CD4-positive, alpha-beta T cell treated with Interferon alpha-2 for 1 hour (primary cell): ENCODE data around the gene AP2B1.

Source experiments
- DNase-seq, 2 donors: peaks; one replicate each; pipeline ENCODE4 v3.0.0-alpha.2; 2020 to 2022

Gene AP2B1

DNA sequence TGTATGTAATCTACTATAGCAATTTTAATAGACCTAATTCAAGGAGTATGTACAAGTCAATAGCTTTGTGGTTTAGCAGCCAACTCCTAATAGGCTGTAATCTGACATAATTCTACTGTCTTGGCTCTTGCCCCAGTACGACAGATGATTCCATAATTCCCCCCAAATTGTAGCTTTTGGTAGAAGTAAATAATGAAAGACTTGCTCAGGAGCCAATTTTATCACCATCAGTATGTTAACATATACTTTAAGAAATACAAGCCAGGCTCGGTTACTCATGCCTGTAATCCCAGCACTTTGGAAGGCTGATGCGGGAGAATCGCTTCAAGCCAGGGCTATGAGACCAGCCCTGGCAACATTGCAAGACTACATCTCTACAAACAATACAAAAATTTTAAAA lies 53.9 kb downstream of the AP2B1 start:
- no peak for DNase-seq

DNA sequence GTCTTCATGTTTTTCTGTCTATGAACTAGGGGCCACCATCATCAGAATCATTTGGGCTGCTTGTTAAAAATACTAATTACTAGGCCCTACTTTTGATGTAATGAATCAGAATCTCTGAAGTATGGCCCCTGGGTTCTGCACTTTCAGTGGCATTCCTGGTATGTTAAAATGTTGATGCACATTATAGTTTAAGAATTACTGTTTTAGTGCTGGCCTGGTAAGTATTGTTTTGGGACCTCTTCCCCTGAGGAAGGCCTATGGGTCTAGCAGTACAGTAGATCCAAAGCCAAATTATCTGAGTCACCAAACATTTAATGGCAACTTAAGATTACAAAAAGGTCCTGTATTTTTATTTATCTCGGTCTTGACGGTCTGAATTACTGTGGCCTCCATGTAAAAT lies 58.8 kb downstream of the AP2B1 start:
- no peak for DNase-seq

DNA sequence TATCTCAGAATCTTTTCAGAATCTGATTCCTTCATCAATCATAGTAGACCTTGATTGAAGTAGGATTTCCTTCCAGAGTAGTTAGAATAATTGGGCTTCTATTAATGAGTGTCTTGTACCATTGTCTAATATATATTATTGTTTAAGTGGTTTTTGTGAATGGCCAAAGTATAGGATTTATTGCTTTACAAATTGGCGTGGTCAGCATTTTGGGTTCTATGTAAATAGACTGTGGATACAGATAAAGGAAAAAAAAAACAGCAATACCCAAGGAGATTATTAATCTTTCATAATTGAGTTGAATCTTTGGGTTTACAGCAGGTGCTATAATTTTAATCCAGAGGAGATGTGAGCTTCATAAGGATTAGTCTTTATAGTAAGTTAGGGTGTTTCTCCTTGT lies 64.3 kb downstream of the AP2B1 start:
- no peak for DNase-seq

DNA sequence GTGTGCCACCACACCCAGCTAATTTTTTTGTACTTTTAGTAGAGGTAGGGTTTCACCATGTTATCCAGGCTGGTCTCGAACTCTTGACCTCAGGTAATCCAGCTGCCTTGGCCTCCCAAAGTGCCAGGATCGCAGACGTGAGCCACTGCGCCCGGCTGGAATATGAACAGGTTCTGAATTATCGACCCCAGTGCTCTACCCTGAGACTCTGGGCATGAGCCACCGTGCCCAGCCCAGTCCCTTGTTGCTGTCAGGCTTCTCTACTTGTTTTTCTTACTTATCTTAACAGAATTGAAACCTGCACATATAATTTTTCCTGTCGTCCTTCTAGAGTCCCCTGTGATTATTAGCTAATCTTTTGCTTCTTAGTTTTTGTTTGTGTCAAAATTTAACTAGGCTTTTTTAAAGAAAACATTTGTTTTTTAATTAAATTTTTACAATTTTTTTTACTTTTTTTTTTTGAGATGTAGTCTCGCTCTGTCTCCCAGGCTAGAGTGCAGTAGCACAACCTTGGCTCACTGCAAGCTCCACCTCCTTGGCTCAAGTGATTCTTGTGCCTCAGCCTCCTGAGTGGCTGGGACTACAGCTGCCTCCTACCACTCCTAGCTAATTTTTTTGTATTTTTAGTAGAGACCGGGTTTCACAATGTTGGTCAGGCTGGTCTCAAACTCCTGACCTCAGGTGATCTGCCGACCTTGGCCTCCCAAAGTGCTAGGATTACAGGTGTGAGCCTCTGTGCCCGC lies 66.7 kb downstream of the AP2B1 start:
- DNase-seq = no peak

DNA sequence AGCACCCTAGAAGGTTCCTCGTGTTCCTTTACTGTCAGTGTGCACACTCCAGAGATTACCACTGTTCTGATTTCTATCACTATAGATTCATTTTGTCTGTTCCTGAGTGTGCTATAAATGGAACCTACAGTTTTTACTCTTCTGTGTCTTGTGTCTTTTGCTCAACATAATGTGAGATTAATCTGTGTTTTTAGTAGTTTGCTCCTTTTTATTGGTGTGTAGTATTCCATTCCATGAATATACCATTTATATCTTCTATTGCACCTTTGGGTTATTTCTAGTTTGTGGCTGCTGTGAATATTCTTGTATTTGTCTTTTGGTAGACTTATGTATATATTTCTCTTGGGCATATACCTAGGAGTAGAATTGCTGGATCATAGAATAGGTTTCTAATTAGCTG lies 68.2 kb downstream of the AP2B1 start:
- no peak for DNase-seq

GRCh38 chr17:35660902-35661301 lies 73.8 kb downstream of the AP2B1 start:
- DNase-seq = no peak

DNA sequence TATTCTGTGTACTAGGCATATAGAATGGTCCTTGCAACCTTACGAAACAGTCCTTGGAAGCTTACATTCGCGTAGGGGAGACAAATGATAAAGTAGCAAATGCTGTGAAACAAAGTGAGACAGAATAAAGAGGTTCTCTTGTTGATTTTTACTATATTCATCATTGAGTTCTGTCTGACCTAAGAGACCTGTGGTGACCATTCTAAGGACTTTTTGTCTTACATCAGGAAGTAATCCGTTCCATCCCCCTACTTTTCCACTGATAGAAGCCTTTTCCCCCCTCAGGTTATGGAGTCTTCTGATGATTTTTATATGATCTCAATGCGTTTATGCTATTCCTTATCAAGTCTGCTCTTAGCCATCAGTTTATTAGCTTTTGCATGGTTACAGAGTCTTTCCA lies 77.6 kb downstream of the AP2B1 start:
- DNase-seq = no peak

- DNase-seq = no peak
Measured at GRCh38 chr17:35665662-35666061, 78.5 kb downstream of the AP2B1 start.

DNA sequence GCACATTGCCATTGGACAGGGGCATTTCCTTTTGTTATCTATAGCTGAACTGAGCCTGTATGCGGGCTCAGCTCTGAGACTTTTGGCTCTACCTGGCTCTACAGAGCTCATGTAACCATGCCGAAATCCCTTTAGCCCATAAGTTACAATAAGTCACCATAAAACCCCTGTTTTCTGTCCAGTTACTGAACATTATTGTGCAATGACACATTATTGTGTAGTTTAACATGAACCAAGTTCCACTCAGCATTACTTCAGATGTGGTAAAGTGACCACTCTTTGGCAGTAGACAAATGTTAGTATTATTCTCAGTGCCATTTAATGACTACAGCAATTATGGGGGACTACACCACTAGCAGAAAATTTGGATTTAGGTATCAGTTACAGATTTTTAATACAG lies 78.9 kb downstream of the AP2B1 start:
- no peak for DNase-seq

GRCh38 chr17:35666967-35667532 lies 79.9 kb downstream of the AP2B1 start:
- DNase-seq = no peak

DNA sequence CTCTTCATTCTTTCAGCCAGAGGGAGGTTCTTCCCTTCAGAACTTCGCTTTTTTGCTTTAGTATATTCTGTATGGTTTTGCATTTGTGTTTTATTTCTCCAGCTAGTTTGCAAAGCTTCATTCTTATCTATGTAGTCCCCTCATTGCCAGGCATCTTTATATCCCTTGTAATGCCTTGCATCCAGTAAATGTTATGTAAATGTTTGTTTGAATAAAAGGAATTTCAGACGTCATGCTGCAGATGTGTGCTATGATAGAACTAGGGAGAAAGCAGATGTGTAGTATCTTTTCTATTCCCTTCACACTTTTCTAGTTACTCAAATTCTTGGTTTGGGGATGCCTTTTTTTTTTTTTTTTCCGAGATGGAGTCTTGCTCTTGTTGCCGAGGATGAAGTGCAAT lies 81.7 kb downstream of the AP2B1 start:
- no peak for DNase-seq

DNA sequence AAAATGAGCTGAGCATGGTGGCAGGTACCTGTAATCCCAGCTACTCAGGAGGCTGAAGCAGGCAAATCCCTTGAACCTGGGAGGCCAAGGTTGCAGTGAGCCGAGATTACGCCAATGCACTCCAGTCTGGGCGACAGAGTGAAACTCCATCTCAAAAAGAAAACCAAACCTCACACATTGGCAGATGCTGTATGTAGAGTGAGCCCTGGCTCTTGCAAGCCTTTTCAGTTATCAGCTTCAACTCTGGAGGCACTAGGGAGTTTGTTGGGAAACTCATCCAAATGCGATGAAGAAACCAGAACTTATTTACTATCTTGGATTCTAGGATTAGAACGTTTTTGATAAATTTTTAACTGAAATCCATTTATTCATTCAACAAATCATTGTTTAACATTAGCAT lies 87.4 kb downstream of the AP2B1 start:
- DNase-seq = no peak

DNA sequence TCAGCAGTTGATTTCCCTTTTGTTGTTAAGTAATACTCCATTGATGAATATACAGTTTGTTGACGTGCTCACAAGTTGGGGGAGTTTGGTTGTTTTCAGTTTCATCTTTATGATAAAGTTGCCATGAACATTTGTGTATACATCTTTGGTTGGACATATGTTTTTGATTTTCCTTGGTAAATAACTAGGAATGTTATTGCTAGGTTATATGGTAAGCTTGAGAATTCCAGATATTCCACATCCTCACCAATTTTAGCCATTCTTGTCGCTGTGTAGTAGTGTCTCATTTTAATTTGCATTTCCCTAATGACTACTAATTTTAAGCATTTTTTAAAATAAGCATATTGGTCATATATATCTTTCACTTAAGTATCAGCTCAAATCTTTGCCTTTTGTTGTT lies 89.3 kb downstream of the AP2B1 start:
- DNase-seq = no peak

DNA sequence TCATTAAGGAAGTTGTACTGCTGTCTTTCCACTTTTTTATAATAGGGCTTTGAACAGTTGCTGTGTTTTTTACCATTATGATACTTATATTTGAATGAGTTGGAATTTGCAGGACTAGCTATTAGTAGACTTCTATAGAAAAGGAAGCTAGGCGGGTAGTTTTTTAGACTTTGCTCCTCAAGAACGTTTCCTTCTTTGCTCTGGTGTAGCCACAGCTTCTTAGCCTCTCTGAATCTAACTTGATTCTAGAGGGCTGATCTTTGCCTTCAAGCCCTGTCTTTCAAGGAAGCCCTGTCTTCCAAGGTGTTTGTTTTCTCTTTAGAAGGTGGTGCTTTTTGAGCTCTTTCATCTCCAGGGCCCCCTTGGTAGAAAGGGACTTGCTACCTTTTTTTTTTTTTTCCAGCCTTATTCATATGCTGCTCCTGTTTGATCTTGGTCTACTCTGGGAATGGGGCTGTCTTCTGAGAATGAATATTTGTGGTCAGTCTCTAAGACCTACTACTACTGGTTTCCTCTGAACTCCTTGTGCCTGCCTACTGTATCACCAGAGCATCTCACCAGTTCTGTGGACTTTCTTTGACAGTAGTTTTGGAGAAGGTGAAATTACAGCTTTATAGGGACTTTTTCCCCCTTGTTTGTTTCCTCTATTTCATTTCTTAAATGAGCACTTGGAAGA lies 92.0 kb downstream of the AP2B1 start:
- no peak for DNase-seq

DNA sequence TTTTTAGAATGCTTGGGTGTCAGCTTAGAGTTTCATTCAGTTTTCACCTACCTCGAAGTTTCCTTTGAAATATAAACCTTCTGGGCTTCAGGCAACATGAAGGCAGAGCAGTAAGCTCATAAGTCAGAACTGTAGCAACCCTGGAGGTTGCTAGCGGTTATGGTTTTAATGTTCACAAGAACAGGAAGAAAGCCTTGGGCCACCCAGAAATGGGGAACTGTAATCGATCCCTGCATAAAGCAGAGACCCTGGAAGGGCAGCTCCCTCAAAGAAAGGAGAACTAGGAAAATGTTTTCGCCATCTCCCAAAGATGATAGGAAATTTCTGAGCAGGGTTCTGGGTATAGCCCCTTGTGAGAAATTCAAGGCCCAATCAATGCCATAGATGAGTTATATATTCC lies 96.5 kb downstream of the AP2B1 start:
- DNase-seq = no peak

DNA sequence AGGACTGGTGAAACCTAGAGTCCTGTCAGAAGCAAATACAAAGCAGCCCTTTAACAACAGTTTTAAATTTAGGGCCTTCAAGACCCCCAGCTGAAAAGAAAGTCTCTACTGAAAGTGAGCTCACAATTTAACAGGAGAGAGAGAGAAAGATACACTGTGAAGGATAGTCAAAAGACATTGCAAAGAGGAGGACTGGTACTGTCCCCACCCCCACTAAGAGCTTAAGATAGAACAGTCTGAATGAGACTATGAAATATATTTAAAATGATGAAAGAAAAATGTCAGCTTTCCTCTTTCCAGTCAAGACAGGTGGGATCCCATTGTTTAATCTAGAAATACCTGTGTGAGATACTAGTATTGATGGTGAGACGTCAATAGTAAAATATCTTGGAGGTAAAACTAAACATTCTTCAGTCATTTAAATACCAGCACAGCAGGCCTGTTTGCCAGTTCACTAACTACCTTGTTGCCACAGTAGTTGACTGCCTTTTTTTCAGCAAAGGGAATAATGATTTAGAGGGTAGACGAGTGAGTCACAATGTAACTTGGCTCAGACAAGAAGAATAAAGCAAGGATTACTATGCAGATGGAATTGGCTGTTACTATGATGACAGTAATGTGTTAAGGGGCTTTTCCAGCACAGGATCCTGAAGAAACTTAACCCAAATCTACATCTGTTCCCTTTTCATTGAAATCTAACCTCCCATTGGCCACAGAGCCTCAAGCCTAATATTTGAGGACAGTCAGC lies 97.1 kb downstream of the AP2B1 start:
- no peak for DNase-seq

- DNase-seq = no peak
Measured at GRCh38 chr17:35692512-35693210, 105.5 kb downstream of the AP2B1 start.

GRCh38 chr17:35693662-35694061 lies 106.5 kb downstream of the AP2B1 start:
- DNase-seq = no peak

GRCh38 chr17:35694906-35695305 lies 107.8 kb downstream of the AP2B1 start:
- no peak for DNase-seq

DNA sequence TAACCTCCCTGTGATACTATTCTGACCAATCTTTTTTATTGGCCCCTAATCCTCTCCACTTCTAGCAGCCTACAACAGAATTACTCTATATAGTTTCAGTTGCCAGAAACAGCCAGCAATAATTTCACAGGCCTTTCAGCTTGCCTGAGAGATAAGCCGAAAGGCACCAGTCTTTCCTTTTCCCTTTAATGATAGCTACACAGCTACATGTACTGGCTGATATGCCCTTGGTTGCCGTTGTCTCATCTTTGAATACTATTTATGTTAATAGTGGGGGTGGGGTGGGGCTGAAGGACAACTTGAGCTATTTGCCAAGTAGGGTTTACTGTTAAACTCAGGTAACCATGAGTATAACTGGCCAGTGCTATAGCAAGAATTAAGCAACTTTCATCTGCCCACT lies 108.5 kb downstream of the AP2B1 start:
- no peak for DNase-seq

DNA sequence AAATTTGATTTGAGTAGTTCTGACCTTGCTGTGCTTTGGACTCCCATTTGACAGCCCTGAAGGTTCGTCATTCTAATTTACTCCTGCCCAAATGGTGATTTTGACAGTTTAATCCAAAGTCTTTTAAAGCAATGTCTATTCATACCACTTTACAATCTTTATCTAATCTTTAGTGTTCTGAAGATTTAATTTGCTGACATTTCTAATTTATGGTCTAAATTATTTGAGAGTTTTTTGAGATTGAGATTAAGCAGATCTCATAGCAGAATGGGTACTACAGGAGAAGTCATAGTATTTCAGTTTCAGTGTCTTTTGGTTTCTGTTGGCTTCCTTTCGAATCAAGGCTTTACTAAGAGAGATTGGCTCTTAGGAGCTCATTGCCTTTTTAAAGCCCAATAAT lies 111.7 kb downstream of the AP2B1 start:
- DNase-seq = no peak

DNA sequence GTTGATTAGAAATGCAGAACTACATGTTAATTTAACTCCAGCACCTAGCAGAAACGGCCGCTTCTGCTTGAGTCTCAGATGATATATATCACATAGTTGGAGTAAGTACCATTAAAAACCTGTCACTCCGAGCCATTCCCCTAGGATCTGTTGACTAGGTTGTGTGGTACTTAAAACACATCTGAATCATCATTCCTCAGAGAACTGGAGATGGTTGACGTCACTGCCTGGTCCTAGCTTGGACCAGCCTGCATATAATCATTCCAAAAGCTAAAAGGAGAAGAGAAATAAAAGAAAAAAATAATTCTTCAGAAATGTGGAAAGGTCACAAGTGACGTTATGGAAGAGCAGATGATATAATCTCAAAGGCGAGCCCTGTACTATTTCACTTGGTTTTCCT lies 113.0 kb downstream of the AP2B1 start:
- DNase-seq = no peak

DNA sequence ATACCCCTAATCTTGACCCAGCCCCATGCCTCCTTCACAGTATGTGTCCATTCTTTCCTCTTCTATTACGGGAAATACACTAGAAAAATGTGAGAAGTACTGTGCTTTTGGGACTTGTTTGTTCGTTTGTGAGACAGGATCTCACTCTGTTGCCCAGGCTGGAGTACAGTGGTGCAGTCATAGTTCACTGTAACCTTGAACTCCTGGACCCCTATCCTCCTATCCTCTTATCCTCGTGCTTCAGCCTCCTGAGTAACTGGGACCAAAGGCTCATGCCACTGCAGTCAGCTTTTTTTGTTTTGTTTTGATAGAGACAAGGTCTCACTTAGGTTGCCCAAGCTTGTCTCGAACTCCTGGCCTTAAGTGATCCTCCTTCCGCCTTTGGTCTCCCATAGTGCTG lies 114.4 kb downstream of the AP2B1 start:
- no peak for DNase-seq
